ENCODE results near the gene APOA4.
"Not testable (repeated sequence)": the region's sequence is repeated elsewhere in the genome, so short reads cannot be mapped to it uniquely, and the experiment has no call there.

APOA4 gene

DNA sequence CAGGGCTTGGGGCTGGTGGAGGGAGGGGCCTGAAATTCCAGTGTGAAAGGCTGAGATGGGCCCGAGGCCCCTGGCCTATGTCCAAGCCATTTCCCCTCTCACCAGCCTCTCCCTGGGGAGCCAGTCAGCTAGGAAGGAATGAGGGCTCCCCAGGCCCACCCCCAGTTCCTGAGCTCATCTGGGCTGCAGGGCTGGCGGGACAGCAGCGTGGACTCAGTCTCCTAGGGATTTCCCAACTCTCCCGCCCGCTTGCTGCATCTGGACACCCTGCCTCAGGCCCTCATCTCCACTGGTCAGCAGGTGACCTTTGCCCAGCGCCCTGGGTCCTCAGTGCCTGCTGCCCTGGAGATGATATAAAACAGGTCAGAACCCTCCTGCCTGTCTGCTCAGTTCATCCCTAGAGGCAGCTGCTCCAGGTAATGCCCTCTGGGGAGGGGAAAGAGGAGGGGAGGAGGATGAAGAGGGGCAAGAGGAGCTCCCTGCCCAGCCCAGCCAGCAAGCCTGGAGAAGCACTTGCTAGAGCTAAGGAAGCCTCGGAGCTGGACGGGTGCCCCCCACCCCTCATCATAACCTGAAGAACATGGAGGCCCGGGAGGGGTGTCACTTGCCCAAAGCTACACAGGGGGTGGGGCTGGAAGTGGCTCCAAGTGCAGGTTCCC lies 6.5 kb upstream of the APOA4 start, which contains the start of gene APOC3:
Gene APOC3, plus strand, starts transcription at position 383 of the 659 bp plus-strand sequence. CDS start 676 bp downstream, outside the sequence.
- no peak for FAIRE-seq

DNA sequence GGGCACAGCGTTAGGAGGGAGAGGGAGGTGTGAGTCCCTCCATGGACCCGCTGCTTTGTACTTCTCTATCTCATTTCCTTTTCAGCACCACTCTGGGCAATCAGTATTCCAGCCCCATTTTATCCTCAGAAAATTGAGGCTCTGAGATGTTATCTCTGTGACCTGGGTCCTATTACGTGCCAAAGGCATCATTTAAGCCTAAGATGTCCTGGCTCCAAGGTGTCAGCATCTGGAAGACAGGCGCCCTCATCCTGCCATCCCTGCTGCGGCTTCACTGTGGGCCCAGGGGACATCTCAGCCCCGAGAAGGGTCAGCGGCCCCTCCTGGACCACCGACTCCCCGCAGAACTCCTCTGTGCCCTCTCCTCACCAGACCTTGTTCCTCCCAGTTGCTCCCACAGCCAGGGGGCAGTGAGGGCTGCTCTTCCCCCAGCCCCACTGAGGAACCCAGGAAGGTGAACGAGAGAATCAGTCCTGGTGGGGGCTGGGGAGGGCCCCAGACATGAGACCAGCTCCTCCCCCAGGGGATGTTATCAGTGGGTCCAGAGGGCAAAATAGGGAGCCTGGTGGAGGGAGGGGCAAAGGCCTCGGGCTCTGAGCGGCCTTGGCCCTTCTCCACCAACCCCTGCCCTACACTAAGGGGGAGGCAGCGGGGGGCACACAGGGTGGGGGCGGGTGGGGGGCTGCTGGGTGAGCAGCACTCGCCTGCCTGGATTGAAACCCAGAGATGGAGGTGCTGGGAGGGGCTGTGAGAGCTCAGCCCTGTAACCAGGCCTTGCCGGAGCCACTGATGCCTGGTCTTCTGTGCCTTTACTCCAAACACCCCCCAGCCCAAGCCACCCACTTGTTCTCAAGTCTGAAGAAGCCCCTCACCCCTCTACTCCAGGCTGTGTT lies 5.8 kb upstream of the APOA4 start:
- no peak for FAIRE-seq

DNA sequence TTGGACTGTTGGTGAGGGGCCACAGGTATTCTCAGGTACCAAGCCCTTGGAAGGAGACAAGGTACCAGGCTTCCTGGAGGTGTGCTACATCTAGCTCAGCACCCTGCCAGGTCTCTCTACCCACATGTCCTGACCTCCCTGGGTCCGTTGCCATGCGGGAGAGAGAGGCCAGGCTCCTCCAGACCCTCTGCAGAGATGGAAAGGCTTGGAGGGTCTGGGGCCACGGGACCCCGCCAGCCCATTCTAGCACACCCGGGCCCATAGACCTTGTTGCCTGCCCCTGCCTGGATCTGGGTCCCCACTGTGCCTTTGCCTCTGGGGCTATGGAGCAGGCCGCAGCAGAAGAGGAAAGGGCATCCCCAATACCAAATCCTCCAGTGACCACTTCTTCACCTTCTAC lies 4.4 kb upstream of the APOA4 start:
- FAIRE-seq: no peak

DNA sequence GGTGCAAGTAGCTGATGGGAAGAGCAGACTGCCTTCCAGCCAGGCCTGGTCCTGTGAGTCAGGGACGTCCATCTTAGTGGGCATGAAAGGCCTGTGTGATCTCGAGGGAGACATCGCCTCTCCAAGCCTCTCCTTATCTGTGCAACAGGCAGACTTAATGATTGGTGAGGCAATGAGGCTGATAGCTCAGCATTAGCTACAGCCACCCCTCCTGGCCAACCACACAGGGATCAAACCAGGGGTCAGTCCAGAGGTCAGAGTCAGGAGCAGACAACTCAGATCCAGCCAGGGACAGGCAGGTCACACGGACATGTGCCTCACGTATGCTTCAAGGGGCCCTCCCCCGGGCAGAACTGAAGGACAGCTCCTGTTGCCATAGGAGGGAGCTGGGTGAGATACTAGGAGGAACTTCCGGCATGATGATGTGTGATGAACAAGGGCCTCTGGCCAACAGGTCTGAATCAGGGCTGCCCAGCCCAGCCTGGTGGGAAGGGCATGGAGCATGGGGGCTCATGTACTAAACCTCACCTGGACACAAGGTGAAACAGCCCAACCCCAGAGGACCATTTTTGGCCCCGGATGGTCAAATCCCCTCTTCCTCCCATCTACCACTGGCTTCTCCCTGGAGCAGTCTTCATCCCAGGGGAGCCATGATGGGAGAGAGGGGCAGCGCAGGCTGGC lies 3.8 kb upstream of the APOA4 start:
- no peak for FAIRE-seq

DNA sequence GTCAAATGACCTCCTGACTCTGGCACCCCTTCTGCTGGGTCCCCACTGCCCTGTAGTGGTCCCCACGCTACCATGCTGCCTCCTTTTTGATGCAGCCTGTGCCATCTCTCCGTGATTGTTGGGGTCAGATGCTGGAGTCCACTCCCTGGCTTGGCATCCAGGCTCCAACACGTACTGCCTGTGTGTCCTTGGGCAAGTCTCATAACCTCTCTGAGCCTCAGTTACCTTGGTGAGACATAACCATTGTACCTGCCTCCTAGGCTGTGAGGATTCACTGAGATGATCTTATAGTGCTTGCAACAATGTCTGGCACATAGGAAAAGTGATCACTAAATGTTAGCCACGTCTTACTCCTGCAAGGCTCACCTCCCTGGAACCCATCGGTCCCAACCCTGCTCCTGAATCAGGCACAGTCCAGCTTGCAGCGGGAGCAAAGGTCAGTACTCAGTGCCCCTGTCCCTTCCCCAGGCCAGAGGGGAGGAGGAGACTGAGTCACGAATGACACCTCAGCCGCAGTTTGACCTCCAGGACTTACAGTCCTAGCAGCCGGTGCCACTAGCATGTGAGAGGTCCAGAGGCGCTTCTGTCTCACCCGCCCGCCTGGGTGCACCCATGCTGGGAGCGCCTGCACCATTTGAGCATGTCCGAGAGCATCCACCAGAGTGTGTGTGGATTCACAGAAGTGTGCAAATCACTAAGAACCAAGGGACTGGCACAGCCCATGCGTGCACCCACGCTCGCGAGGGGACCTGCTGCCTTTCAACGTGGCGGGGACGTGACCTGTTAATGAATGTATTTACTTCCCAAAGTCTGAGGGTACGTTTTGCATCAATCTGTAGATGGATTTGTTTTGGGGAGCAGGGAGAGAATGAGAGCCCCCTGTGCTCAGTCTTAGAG lies 3.0 kb upstream of the APOA4 start:
- no peak for FAIRE-seq

DNA sequence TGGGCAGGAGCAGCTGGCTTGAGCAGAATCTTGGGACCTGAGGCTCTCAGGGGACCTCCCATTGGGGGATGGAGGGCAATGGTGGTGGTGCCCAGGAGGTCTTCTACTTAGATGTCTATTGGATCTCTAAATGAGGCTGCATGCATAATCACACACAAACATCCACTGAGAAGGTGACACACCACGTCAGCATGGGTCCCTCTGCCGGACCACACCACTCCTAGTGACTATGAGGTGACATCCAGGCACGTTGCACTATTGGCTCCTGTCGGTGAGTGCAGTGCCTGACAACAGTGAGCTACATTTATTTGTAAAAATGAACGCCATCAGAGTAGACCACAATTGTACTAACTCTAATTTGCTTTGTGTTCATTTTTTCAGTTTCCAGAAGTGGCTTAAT lies 2.3 kb upstream of the APOA4 start:
- no peak for FAIRE-seq

DNA sequence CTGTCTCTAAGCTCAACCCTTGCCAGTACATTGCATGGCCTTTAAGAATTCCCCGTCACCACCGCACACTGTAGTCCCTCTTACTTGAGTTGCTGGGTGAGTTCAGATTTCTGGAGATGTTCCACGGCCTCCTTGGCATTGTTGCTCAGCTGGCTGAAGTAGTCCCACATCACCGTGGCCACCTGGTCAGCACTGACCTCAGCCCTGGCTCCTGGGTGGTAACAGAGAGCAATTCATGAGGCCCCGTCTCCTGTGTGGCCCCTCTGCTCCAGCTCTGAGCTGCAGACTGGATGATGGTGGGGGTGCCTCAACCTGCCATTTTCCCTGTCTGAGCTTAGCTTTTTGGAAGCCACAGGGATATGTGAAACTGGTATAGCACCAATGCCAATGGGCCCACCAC lies 529 bp downstream of the APOA4 start:
- no peak for FAIRE-seq

DNA sequence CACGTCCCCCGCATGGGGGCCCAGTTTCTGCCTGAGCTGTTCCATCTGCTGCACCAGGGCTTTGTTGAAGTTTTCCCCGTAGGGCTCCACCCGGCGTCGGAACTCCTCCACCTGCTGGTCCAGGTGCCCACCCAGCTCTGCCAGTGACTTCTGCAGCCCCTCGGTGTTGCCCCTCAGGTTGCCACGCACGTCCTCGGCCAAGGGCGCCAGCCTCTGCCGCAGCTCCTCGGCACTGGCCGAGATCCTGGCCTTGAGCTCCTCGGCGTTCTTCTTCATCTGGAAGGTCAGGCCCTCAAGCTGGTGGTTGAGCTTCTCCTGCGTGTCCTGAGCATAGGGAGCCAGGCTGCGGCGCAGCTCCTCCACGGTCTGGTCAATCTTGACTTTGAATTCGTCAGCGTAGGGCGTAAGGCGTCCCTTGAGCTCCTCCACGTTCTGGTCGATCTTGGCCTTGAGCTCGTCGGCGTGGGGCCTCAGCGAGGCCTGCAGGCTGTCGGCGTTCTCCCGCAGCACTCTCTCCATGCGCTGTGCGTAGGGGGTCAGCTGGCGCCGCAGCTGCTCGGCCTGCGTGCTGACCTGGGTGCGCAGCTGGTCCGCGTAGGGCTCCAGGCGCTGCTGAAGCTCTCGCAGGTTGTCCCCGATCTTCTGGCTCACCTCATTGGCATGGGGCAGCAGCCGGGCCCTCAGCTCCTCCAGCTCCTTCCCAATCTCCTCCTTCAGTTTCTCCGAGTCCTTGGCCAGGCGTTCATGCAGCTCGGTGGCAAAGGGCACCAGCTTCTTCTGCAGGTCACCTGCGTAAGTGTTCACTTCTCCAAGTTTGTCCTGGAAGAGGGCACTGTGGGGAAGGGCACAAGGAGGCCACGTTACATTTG lies 1.8 kb downstream of the APOA4 start:
- no peak for FAIRE-seq

DNA sequence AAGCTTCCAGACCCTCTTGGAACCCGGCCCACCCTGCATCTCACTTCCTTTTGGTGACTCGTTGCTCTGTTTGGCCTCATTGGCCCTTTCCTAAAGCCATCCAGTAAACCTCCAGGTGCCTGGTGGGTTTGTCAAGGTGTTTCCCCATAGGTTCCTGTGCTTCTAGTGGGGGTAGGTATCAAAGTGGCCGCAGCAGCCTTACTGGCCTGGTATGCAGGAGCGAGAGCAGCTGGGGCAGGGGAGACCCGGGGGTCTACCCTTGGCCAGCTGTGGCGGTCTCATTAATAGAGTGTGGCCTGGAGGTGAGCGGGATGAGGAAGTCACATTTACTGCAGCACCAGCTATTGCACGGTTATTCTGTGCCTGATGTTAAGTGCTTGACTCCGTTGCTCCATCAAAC lies 4.1 kb downstream of the APOA4 start:
- no peak for FAIRE-seq

DNA sequence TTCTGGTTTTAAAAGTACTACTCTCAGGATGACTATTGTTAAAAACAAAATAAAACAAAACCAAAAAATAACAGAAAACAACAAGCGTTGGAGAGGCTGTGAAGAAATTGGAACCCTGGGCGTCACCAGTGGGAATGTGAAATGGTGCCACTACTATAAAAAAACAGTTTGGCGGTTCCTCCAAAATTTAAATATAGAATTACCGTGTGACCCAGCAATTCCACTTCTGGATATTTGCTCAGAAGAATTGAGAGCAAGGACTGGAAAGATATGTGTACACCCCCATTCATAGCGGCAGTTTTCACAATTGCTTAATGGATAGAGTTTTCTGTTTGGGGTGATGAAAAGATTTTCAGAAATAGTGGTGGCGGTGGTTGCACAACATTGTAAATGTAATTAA lies 8.6 kb downstream of the APOA4 start:
- no peak for FAIRE-seq

DNA sequence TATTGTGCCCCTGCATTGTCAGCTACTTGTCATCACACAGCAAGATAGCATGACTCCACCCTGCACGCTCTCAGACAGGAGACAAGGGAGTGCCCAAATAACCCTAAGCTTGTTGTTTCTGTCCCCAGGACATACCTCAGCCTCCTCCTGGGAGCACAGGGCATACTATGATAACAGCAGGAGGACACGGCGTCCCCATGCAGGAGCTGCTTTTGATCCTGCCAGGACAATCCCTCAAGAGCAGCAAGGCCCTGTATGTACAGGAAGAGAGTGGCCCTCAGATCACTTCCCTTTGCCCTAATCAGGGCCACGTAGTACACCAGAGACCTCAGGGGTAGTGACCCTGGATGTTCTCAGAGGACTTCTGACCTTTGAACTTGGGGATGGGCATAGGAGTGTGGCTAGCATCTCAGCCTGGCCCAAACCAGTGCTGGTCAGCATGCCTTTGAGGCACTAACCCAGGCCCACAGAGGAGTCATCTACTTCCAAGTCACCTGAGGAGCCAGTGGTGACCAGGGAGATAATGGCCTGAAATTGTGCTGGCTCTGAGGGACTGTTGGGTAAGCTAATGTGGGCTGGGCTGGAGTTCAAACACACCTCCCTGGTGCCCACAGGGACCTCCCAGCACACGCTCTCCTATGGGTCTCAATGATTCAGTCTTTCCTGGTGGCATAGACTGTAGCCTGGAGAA lies 9.2 kb downstream of the APOA4 start:
- FAIRE-seq: no peak

DNA sequence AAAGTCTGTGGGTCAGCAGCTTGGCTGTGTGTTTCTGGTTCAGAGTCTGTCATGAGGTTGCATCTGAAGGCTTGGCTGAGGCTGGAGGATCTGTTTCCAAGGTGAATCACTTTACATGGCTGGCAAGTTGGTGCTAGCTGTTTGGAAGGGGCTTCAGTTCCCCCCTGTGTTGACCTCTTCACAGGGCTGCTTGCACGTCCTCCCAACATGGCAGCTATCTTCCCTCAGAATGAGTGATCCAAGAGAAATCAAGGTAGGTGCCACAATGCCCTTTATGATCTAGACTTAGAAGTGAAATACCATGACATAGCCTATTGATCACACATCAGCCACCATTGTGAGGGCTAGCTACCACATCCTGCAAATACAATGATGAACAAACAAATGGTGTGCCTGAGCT lies 9.9 kb downstream of the APOA4 start:
- no peak for FAIRE-seq

DNA sequence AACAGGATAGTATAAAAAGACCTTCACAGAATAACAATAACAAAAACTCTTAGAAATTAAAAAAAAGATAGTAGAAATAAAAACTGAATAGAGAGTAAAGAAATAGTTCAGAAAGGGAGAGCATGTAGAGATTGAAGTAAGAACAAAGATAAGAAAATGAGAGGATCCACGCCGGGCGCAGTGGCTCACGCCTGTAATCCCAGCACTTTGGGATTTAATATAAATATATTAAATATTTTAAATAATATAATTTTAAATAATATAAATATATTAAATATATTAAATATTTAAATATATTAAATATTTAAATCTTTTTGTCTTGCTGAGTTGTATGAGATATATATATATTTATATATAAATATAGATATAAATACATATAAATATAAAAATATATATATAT lies 11.0 kb downstream of the APOA4 start:
- FAIRE-seq: peak; percentile 99

DNA sequence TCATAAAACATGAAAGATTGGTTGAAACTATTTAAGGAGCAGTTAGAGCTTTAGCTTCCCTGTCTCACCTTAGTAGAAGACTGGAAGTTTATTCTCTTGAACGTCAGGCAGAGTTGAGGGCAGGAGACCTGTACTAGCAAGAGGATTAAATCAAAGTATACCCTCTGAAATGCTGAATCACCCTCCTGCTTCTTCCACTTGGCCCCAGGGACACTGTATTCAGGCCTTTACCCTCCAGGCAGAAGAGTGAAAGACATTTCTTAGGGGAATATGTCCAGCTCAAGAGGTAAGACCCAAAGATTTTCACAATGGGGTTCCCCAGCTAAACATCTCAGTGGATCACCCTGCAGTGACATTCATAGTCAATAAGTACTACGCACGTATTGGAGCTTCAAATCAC lies 11.9 kb downstream of the APOA4 start:
- FAIRE-seq: no peak

DNA sequence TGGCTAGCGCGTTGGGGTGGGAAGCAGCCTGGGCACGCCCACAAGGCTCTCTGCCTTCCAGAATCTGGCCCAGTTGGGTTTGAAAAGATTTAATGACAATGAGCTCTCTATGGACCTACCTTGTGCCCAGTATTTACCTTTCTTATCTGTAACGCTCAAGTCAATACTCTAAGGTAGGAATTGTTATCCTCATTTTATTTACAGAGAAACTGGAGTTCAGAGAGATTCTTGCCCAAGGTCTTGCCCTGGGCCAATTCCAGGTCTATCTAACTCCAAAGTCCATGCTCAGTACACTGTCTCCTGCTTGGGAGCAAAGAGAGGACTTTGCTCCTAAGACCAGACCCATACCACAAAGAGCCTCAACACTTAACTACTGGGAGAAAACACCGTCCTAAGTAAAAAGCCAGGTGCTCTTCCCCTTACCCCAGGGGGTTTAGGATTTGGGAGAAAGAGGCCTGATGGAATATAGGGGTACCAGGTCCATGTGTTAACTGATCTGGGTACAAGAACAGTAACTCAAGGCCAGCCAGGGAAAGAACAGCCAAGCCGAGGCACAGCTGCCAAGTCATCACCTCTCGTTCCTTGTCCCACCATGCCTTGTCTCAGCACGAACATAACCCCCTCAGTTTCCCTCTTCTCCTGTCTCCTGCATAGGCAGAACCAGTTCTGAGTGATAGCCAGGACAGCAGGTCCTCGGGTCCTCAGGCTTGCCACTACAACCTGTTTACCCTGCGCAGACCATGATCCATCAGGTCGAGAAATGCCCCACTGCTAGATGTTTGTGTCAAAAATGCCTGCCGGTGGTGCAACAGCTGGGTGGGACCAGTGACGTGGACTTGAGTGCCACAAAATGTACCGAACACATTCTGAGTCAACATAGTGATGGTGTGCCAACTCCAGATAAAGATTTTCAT lies 14.6 kb downstream of the APOA4 start:
- FAIRE-seq: no peak

DNA sequence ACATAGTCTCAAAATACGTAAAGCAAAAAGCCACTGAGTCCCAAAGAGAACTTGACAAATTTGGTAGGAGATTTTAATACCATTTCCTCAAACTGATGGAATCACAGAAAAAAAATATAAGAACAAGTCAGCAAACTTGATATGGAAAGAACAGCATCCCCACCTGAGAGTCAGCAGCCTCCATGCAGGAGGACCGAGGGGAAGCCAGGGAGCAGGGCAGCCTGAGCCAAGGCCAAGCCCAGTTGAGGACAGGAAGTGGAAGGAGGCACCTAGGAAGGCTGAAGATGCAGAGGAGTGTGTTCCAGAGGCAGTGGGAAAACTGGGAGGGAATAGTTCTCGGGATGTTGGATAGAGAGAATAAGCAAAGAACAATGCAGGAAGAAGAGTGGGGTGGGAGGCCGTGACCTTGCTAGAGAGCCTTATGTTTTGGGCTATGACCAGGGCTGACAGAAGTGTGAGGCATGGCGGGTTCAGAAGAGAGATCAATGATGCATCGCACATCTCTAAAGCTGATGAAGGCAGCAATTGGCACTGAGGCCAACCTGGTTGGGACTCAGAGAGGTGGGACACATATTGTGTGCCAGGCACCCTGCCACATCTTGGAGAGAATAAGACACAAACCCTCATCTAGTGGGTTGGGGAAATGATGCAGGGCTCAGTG lies 15.4 kb downstream of the APOA4 start:
- FAIRE-seq: no peak

DNA sequence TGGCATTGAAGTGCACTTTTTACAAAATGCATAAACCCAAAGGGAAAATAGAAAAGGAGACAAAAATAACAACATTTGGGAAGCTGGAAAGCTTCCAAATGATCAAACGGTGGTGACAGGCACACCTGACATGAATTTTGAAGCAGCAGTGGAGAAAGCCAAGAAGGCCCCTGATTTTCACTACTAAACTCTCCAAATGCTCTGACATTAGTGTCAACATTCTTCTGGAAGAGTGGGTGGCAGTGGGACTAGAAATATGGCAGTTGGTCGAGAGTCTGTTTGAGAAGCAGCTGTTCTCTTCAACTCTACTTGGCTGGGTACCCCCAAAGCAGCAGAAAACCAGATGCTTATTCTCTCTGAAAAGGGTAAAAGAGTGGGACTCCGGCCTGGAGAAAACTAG lies 19.1 kb downstream of the APOA4 start:
- no peak for FAIRE-seq

DNA sequence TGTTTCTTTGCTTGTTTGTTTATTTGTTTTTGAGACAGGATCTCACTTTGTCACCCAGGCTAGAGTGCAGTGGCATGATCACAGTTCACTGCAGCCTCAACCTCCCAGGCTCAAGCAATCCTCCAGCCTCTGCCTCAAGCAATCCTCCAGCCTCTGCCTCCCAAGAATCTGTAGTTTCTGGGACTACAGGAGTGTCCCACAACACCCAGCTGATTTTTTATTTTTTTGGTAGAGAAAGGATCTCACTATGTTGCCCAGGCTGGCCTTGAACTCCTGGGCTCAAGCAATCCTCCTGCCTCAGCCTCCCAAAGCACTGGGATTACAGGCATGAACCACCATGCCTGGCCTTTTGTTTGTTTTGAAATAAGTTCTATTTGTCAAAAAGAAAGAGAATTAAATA lies 21.4 kb downstream of the APOA4 start:
- FAIRE-seq: not testable (repeated sequence)

DNA sequence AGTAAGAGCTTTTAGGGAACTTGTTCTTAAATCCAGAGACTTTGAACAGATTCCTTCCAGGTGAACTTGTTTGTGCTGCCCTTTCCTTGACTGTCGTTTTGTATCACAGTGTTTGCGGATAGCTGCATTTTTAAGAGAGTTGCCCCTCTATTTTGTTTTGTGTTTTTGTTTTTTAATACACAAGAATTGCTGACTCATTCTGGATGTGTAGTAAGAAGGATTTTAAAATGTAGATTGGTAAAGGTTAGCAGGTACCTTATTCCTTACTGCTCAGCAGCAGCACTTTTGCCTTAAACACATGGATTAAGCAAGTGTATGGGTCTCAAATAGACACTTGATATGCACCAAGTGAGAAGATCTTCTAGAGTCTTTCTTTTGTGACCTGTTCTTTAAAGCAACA lies 22.5 kb downstream of the APOA4 start:
- no peak for FAIRE-seq

Measured in A204.1 (cell line).